Duodenal mucosa (tissue), 2 donors: ENCODE data around the gene ZNF420.

ENCODE experiments used
- H3K27ac ChIP-seq: one replicate; pipeline ENCODE4 v1.7.0; 2013; ENCODE audit warnings: low read depth, low read length
- H3K27me3 ChIP-seq, 2 donors: one replicate each; pipeline ENCODE4 v1.7.0; 2013; ENCODE audit warnings: low read length in 2 of 2, control low read depth in 1 of 2; ENCODE audit not compliant: insufficient read depth in 2 of 2, control insufficient read depth in 1 of 2
- H3K36me3 ChIP-seq, 2 donors: one replicate each; pipeline ENCODE4 v1.7.0; 2013; ENCODE audit warnings: low read length in 2 of 2, control low read depth in 1 of 2; ENCODE audit not compliant: insufficient read depth in 2 of 2, control insufficient read depth in 1 of 2
- H3K4me1 ChIP-seq, 2 donors: one replicate each; pipeline ENCODE4 v1.7.0; 2013; ENCODE audit warnings: low read length in 2 of 2, control low read depth in 1 of 2; ENCODE audit not compliant: insufficient read depth in 2 of 2, control insufficient read depth in 1 of 2
- H3K4me3 ChIP-seq, 2 donors: one replicate each; pipeline ENCODE4 v1.7.0; 2013; ENCODE audit warnings: low read length in 2 of 2, low read depth in 1 of 2
- H3K9ac ChIP-seq, 2 donors: one replicate each; pipeline ENCODE4 v1.7.0; 2013; ENCODE audit warnings: low read length in 2 of 2, low read depth in 1 of 2
- H3K9me3 ChIP-seq, 2 donors: one replicate each; pipeline ENCODE4 v1.7.0; 2013; ENCODE audit warnings: low read length in 2 of 2, control low read depth in 1 of 2; ENCODE audit not compliant: control insufficient read depth in 1 of 2

The ZNF420 gene

GRCh38 chr19:37127999-37128820 lies 50.0 kb downstream of the ZNF420 start:
- peaks cover 86 to 97% of the 10 kb centered on the region in 2 donors for H3K9me3 ChIP-seq
- H3K27ac ChIP-seq: no peak overlapping the region
- peak overlapping the region; percentile 28 to 38 for H3K4me3 ChIP-seq
- no peaks in the 10 kb centered on the region for H3K4me1 ChIP-seq
- no peaks in the 10 kb centered on the region for H3K27me3 ChIP-seq
- H3K36me3 ChIP-seq: peaks cover 22 to 26% of the 10 kb centered on the region in 2 donors
- no peak overlapping the region for H3K9ac ChIP-seq

- no peak overlapping the region for H3K27ac ChIP-seq
- H3K4me3 ChIP-seq: peak overlapping the region; percentile 28 to 38
- H3K9ac ChIP-seq: no peak overlapping the region
- H3K4me1 ChIP-seq: no peaks in the 10 kb centered on the region
- no peaks in the 10 kb centered on the region for H3K27me3 ChIP-seq
- H3K36me3 ChIP-seq: peaks cover 22 to 26% of the 10 kb centered on the region in 2 donors
- peaks cover 89 to 99% of the 10 kb centered on the region in 2 donors for H3K9me3 ChIP-seq
Measured at GRCh38 chr19:37128821-37129177, 50.6 kb downstream of the ZNF420 start.

- peaks cover 83 to 89% of the 10 kb centered on the region in 2 donors for H3K9me3 ChIP-seq
- no peaks in the 10 kb centered on the region for H3K27me3 ChIP-seq
- no peaks in the 10 kb centered on the region for H3K36me3 ChIP-seq
- H3K4me3 ChIP-seq: peak overlapping the region in 1 of 2 donors; percentile 2
- H3K9ac ChIP-seq: no peak overlapping the region
- H3K4me1 ChIP-seq: no peaks in the 10 kb centered on the region
- no peak overlapping the region for H3K27ac ChIP-seq
Measured at GRCh38 chr19:37136111-37136510, 57.9 kb downstream of the ZNF420 start.

GRCh38 chr19:37148214-37148613 lies 70.0 kb downstream of the ZNF420 start:
- H3K9me3 ChIP-seq: peaks cover 74 to 76% of the 10 kb centered on the region in 2 donors

GRCh38 chr19:37160153-37160552 lies 81.9 kb downstream of the ZNF420 start:
- peaks cover 41 to 68% of the 10 kb centered on the region in 2 donors for H3K9me3 ChIP-seq
- no peak overlapping the region for H3K4me3 ChIP-seq
- no peaks in the 10 kb centered on the region for H3K27me3 ChIP-seq
- no peaks in the 10 kb centered on the region for H3K4me1 ChIP-seq
- H3K9ac ChIP-seq: no peak overlapping the region
- H3K27ac ChIP-seq: no peak overlapping the region
- peaks cover 15 to 49% of the 10 kb centered on the region in 2 donors for H3K36me3 ChIP-seq

More at GRCh38 chr19:37148214-37148613, 70.0 kb downstream of the ZNF420 start:
- Histone ChIP-seq H3K27me3 (no peaks in the 10 kb centered on the region), H3K36me3 (peaks cover 8 to 21% of the 10 kb centered on the region in 2 donors), H3K9ac (no peak overlapping the region), H3K4me1 (no peaks in the 10 kb centered on the region), H3K4me3 (no peak overlapping the region), H3K27ac (no peak overlapping the region)

- no peak overlapping the region for H3K27ac ChIP-seq
- no peak overlapping the region for H3K9ac ChIP-seq
- no peaks in the 10 kb centered on the region for H3K27me3 ChIP-seq
- no peak overlapping the region for H3K4me3 ChIP-seq
- H3K9me3 ChIP-seq: peaks cover 21 to 45% of the 10 kb centered on the region in 2 donors
- H3K4me1 ChIP-seq: no peaks in the 10 kb centered on the region
- peaks cover 34 to 50% of the 10 kb centered on the region in 2 donors for H3K36me3 ChIP-seq
Measured at GRCh38 chr19:37165635-37166034, 87.4 kb downstream of the ZNF420 start.

GRCh38 chr19:37172368-37173366 lies 94.4 kb downstream of the ZNF420 start, which contains the start of gene ZNF585A:
Gene ZNF585A, minus strand, starts transcription at chr19:37172695. Its CDS starts 2,785 bp downstream, at chr19:37169910.
- Histone ChIP-seq H3K27ac (no peak within 1 kb of the TSS), H3K27me3 (no peaks in the 10 kb centered on the region), H3K36me3 (peaks cover 18 to 19% of the 10 kb centered on the region in 2 donors), H3K9ac (peak within 1 kb of the TSS; percentile 59 to 91), H3K9me3 (peaks cover 14 to 18% of the 10 kb centered on the region in 2 donors), H3K4me1 (no peaks in the 10 kb centered on the region), H3K4me3 (peak within 1 kb of the TSS; percentile 72 to 99)
